NK-92 (cell line): ENCODE results near the gene BRSK1.
"Not testable (repeated sequence)": the region's sequence is repeated elsewhere in the genome, so short reads cannot be mapped to it uniquely, and the experiment has no call there.

Source experiments
- DNase-seq: peaks from one replicate; lab custom pipeline; 2025; ENCODE audit not compliant: unreplicated experiment; lab: John Stamatoyannopoulos, UW

BRSK1 gene

GRCh38 chr19:55325172-55325571 is 41.4 kb downstream of the BRSK1 start, which contains the start of gene TMEM150B:
Gene TMEM150B, minus strand, starts transcription at chr19:55325341. Its CDS starts 4,305 bp downstream, at chr19:55321036.
- DNase-seq, result no peak

GRCh38 chr19:55328774-55329318 is 45.0 kb downstream of the BRSK1 start:
- not testable (repeated sequence) for DNase-seq

GRCh38 chr19:55329791-55330190 is 46.0 kb downstream of the BRSK1 start:
- DNase-seq, result not testable (repeated sequence)

- no peak for DNase-seq
Measured at GRCh38 chr19:55333870-55334269, 50.1 kb downstream of the BRSK1 start.

- DNase-seq, result no peak
Measured at GRCh38 chr19:55336101-55336500, 52.3 kb downstream of the BRSK1 start.

- peak; percentile 99 for DNase-seq
Measured at GRCh38 chr19:55339105-55339888, 55.5 kb downstream of the BRSK1 start, which contains the start of gene KMT5C. Gene KMT5C, plus strand, starts transcription at chr19:55339876. Its CDS starts 2,061 bp downstream, at chr19:55341937.

GRCh38 chr19:55339889-55340783 is 56.3 kb downstream of the BRSK1 start:
- DNase-seq, result no peak

- DNase-seq, result no peak
Measured at GRCh38 chr19:55340784-55341147, 57.0 kb downstream of the BRSK1 start.

- no peak for DNase-seq
Measured at GRCh38 chr19:55341171-55341588, 57.4 kb downstream of the BRSK1 start.

- DNase-seq, result no peak
Measured at GRCh38 chr19:55341595-55342531, 58.1 kb downstream of the BRSK1 start.

- no peak for DNase-seq
Measured at GRCh38 chr19:55344444-55344843, 60.6 kb downstream of the BRSK1 start.

- DNase-seq, result no peak
Measured at GRCh38 chr19:55345101-55345817, 61.5 kb downstream of the BRSK1 start.

- DNase-seq, result no peak
Measured at GRCh38 chr19:55345818-55346724, 62.3 kb downstream of the BRSK1 start.

- no peak for DNase-seq
Measured at GRCh38 chr19:55346725-55347441, 63.1 kb downstream of the BRSK1 start.

GRCh38 chr19:55347442-55348009 is 63.7 kb downstream of the BRSK1 start:
- DNase-seq, result no peak

GRCh38 chr19:55348317-55349034 is 64.7 kb downstream of the BRSK1 start:
- DNase-seq, result no peak
